ENCODE data around the gene GIMAP1.

DNA sequence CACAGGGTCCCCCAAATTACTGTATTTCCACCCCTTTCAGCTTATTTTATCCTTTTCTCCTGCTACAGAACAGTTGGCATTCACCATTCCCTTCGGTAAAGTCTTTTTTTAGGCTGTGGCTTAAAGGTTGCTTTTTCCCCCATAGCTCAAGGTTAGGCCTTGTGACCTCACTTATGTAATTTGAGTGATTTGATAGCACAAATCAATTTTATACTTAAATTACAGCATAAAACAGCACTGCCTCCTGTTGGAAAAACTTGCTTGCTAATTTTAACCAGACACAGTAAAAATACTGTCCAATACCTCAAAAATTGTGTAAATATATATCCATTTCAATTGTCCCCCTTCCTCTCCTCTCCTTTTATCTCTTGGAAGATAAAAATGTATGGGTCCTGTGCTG, 7.1 kb downstream of the GIMAP1 start:
- TF ChIP-seq, protein P1, sequence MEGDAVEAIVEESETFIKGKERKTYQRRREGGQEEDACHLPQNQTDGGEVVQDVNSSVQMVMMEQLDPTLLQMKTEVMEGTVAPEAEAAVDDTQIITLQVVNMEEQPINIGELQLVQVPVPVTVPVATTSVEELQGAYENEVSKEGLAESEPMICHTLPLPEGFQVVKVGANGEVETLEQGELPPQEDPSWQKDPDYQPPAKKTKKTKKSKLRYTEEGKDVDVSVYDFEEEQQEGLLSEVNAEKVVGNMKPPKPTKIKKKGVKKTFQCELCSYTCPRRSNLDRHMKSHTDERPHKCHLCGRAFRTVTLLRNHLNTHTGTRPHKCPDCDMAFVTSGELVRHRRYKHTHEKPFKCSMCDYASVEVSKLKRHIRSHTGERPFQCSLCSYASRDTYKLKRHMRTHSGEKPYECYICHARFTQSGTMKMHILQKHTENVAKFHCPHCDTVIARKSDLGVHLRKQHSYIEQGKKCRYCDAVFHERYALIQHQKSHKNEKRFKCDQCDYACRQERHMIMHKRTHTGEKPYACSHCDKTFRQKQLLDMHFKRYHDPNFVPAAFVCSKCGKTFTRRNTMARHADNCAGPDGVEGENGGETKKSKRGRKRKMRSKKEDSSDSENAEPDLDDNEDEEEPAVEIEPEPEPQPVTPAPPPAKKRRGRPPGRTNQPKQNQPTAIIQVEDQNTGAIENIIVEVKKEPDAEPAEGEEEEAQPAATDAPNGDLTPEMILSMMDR (IDR thresholded peaks at IDR 0.05; ENCODE audit: poor library complexity, severe bottlenecking): no peak
- TF ChIP-seq EZH2 (IDR thresholded peaks at IDR 0.05; ENCODE audit: borderline replicate concordance, insufficient read depth, low read length, poor library complexity, severe bottlenecking): no peak
- no peak for TF ChIP-seq RAD21 (conservative IDR thresholded peaks at IDR 0.05)
- TF ChIP-seq POLR2AphosphoS5 (IDR thresholded peaks at IDR 0.05): no peak
